ENCODE results near the gene DHRSX.
"Not testable (repeated sequence)": the region's sequence is repeated elsewhere in the genome, so short reads cannot be mapped to it uniquely, and the experiment has no call there.

The DHRSX gene

GRCh38 chrX:2519638-2520037 lies 18.9 kb upstream of the DHRSX start:
- DNase-seq: not testable (repeated sequence)

GRCh38 chrX:2517055-2517454 lies 16.3 kb upstream of the DHRSX start:
- DNase-seq: no peak

DNA sequence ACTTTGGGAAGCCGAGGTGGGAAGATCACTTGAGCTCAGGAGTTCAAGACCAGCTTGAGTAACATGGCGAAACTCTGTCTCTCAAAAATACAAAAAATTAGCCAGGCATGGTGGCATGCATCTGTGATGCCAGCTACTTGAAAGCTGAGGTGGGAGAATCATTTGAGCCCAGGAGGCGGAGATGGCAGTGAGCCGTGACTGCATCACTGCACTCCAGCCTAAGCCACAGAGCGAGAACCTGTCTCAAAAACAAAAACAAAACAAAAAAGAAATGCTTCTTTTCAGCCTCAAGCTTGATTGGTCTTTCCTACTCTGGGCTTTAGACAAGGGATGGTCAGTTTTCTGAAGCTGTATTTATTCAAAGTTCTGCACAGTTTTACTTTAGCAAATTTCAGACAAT lies 15.8 kb upstream of the DHRSX start:
- no peak for DNase-seq

DNA sequence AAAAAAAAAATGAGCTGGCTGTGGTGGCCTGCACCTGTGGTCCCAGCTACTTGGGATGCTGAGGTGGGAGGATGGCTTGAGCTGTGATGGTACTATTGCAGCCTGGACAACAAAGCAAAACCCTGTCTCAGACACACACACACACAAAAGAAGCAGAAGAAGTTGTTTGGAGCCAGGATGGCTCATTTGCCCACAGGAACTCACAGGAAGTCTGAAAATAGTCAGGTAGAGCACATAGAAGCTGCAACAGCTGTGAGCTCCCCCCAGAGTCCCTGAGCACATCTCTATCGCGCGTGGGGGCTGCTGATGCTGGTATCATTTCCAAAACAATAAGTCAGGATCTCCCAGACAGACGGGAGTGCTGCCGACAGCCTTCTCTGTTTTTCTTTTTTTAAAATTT lies 13.4 kb upstream of the DHRSX start:
- no peak for DNase-seq

- no peak for DNase-seq
Measured at GRCh38 chrX:2513121-2513664, 12.4 kb upstream of the DHRSX start.

DNA sequence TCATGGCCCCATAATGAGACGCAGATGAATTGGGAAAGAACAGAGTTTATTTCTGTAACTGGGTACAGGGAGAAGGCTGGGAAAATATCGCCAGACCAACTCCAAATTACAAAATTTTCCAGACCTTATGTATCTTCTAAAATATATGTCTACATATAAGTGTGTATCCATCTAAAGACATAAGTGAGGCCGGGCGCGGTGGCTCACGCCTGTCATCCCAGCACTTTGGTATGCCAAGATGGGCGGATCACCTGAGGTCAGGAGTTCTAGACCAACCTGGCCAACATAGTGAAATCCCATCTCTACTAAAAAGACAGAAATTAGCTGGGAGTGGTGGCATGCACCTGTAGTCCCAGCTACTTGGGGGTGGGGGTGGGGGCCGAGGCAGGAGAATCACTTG lies 11.7 kb upstream of the DHRSX start:
- no peak for DNase-seq

- no peak for DNase-seq
Measured at GRCh38 chrX:2511326-2511725, 10.6 kb upstream of the DHRSX start.

GRCh38 chrX:2508648-2509335 lies 8.0 kb upstream of the DHRSX start:
- DNase-seq: no peak

GRCh38 chrX:2507904-2508627 lies 7.3 kb upstream of the DHRSX start:
- DNase-seq: no peak

GRCh38 chrX:2507196-2507595 lies 6.4 kb upstream of the DHRSX start:
- DNase-seq: no peak

DNA sequence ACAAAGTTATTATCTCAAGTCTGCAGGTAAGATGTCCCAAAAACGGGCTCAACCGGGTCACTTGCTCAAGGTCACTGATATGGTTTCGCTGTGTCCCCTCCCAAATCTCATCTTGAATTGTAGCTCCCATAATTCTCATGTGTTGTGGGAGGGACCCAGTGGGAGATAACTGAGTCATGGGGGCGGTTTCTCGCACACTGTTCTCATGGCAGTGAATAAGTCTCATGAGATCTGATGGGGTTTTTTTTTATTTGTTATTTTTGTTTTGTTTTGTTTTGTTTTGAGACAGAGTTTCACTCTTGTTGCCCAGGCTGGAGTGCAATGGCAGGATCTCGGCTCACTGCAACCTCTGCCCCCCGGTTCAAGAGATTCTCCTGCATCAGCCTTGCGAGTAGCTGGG lies 4.6 kb upstream of the DHRSX start:
- DNase-seq: not testable (repeated sequence)

DNA sequence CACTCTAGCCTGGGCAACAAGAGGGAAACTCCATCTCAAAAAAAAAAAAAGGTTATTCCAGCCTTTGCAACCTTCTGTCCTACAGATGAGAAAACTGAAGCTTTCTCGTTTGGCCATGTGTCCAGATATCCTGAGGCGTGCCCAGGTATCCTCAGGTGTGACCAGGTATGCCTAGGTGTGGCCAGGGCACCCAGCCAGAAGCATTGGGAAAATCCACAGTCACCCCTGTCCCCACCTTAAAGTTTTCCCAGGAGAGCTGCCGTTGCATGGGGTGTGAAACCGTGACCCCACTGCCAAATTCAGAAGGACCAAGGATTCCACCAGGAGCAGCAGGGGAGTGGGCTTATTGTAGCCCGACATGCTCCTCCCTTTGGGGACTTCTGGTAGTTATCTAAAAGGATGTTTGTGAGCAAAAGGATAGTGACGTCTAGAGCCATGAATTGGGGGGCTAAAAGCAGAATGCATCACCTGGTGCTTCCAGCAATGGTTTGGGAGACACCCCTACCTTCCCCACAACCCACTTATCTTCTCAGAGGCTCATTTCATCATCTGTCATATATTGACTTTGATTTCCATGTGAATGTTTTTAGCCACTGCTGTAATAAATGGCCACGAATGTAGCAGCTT lies 4.0 kb upstream of the DHRSX start:
- no peak for DNase-seq

DNA sequence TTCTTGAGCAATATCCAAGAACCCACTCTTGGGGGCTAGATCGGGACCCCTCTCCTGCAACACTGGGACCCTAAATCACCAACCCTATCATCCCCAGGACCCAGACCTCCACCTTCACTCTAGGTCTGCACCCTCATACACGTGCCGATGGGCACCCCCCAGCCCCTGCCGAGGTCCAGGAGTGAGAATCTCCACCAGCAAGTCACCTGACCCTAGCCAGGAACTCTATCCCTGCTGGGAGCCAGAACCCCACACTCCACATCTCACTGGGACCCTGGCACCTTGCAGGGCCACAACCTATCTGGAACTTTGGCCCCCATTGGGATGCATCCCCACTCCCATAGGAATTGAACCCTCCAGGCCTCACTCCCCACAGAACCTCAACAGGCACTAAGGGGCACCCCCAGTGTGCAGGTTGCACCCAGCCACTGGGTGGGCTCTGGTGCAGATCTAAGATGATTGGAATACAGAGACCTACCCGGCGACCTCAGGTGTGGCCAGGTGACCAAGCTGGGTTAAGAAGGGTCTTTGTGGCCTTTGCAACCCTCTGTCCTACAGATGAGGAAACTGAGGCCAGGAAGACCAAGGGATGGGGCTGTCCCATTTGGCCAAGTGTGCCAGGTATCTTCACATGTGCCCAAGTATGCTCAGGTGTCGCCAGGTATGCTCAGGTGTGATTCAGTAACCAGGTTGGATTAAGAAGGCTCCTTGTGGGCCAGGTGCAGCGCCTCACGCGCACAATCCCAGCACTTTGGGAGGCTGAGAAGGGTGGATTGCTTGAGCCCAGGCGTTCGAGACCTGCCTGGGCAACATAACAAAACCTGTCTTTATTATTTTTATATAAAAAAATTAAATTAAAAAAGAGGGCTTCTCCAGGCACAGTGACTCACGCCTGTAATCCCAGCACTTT lies 3.1 kb upstream of the DHRSX start:
- DNase-seq: no peak

DNA sequence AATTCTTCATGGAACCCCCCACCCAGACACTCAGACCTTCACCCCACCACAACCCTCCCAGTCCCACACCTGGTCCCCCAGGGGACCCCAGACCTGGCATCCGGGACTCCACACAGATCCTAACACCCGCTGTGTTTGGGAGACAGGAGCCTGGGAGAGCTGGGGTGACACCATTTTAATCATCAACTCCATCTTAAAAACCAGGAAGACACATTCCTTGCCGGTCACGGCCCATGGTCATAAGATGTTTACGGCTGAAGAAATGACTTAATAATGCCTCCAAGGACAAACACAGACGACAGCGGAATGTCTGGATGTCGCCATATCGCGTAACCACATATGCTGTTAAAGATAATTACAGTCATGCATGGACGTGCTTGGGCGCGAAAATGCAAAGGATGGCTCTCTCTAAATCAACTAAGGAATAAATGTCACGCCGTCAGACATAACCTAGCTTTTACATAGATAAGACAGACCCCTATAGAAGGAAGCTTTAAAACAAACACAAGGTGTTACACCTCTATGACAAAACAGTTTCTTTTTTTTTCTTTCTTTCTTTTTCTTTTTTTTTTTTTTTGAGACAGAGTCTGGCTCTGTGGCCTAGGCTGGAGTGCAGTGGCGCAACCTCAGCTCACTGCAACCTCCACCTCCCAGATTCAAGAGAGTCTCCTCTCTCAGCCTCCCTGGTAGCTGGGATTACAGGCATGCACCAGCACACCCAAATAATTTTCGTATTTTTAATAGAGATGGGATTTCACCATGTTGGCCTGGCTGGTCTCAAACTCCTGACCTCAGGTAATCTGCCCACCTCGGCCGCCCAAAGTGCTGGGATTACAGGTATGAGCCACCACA lies 2.1 kb upstream of the DHRSX start:
- DNase-seq: no peak

DNA sequence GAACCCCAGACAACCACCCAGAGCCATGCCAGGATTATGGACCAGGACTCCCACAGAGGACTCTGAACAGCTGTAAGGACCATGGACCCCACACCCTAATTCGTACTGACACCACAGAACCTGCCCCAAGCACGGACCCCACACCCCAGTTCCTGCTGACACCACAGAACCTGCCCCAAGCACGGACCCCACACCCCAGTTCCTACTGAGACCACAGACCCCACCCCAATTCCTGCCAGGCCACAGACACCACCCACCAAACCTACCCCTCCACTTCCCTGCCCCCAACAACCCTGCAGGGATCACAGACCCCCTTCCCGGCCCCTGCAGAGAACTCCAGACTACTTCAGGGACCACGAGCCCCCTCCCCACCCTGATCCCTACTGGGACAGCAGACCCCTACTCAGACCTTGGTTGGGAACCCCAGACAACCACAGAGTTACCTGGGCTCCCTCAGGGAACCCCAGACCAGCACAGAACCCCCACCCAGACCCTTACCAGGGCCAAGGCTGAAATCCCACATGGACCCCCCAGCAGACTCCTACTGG lies 1.4 kb upstream of the DHRSX start:
- DNase-seq: no peak

- no peak for DNase-seq
Measured at GRCh38 chrX:2501559-2502102, 855 bp upstream of the DHRSX start.

GRCh38 chrX:2500091-2500802 lies 529 bp downstream of the DHRSX start:
- DNase-seq: no peak

DNA sequence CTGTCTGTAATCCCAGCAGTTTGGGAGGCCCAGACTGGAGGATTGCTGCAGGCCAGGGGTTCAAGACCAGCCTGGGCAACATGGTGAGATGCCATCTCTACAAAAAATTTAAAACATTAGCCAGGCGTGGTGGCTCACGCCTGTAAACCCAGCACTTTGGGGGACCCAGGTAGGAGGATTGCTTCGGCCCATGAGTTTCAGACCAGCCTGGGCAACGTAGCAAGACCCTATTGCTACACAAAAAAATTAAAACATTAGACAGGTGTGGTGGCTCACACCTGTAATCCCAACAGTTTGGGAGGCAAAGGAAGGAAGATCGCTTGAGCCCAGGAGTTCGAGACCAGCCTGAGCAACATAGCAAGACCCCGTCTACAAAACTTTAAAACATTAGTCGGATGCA lies 1.3 kb downstream of the DHRSX start:
- DNase-seq: no peak

DNA sequence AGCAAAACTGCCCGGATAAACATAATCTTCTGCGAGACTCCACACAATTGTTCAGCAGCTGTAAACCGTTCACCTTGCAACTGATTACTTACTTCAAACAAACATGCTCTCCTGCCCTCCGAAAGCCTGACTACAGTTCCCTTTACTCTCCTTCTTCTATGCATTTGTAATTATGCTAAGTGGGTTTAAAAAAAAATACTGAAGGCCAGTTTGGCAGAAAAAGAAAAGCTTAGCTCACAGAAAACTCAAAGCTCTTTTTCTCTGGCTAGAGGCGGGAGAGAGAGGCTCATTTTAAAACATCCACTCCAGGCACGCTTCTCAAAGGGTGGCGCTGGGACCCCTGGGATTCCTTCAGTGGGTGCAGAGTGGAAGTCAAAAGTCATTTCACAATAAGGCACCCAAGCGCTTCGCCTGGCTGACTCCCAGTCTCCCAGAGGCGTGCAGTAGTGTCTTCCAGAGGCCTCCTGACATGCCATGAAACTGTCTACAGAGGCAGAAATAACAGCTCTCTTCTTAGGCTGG lies 1.9 kb downstream of the DHRSX start:
- no peak for DNase-seq

Measured in NCI-H510A (cell line).